A549 treated with RU486 at 1 μM for 4 hours (cell line): ENCODE measurements around the gene MDM1. TPM values are rescaled to one million over a fixed set of nuclear protein-coding genes. Genes with fewer than 3 reads are reported as not detected.

ENCODE experiments used
- total RNA-seq: library from RNA; stranded (reverse); fragments of 200-300 nt; extraction: Qiagen RNA extraction; gene quantifications from 5 replicates; pipeline ENCODE4 v1.2.3, GENCODE V29; 2022; ENCODE audit warnings: low read depth

The MDM1 gene, protein sequence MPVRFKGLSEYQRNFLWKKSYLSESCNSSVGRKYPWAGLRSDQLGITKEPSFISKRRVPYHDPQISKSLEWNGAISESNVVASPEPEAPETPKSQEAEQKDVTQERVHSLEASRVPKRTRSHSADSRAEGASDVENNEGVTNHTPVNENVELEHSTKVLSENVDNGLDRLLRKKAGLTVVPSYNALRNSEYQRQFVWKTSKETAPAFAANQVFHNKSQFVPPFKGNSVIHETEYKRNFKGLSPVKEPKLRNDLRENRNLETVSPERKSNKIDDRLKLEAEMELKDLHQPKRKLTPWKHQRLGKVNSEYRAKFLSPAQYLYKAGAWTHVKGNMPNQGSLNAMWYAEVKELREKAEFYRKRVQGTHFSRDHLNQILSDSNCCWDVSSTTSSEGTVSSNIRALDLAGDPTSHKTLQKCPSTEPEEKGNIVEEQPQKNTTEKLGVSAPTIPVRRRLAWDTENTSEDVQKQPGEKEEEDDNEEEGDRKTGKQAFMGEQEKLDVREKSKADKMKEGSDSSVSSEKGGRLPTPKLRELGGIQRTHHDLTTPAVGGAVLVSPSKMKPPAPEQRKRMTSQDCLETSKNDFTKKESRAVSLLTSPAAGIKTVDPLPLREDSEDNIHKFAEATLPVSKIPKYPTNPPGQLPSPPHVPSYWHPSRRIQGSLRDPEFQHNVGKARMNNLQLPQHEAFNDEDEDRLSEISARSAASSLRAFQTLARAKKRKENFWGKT
- total RNA-seq = 5.0 to 8.4 TPM (median 6.5 TPM) in 5 replicates

DNA sequence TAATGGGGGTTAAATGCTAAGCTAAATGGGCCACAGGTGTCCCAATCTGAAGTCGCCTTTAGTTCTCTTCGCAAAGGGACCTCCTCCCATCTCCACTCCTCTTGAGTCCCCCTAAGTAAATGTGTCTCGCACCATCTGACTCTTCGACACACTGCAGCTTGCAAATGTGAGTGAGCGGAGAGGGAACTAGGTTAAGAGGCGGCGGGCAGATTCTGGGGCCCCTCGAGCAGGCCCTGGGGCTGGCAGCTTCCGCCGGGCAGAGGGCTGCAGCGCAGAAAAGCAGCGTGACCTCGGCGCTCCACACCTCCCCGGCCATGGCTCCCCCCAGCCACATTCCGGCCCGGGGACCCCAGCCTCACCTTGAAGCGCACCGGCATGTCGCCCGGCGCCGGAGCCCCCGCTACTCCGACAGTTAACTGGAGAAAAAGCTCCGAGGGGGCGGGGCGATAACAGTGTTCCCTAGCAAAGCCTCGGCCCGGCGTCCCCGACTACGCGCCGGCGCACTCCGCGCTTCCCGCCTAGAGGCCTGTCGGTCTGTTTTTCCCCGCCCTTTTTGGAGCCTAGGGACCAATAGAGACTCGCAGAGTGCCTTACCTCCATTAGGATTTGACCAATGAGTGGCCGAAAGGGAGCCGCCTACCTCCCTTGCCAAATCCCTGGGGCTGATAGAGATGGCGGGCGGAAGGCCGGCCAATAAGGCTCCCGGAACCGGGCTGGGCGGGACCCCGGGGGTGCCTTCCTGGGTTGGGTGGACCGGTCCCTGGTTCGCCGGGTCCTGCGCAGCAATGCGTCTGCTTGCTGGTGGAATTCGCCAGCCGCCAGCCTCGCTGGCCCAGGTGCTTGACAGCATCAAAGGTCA is at the start of gene MDM1:
TSS of gene MDM1 (minus strand) at position 494 of the 859 bp plus-strand sequence. CDS start at position 377, 117 bp downstream.

DNA sequence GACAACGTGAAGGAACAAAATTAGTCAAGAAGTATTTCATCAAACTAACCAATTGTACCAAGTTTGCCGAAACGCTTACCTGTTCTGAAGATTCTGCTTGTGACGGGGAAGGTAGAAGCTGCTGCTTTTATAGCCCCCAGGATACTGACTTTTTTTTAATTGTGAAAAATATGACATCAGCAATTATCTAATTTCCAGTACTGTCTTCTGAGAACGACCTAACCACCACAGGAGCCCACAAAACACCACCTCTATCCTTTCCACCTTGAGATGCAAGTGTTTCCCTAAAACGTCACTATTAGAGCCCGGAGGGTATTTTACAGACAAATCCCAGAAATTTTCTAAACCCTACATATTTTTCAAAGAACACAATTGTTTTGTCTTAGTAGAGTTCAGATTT is 78.7 kb downstream of the MDM1 start, which contains the start of gene IL22:
TSS of gene IL22 (minus strand) at position 101 of the 400 bp plus-strand sequence. CDS start 156 bp downstream, outside the sequence.

Other genes with a start within 250 kb of the MDM1 start
- not detected in 5 replicates for gene IFNG, start 172.6 kb downstream of the MDM1 start, total RNA-seq
- not detected in 5 replicates for gene IL26, start 106.6 kb downstream of the MDM1 start, total RNA-seq
- not detected in 5 replicates for gene IL22, start 78.8 kb downstream of the MDM1 start, total RNA-seq